Measurements from ENCODE around the gene KLHL42.
"Not testable (repeated sequence)": the region's sequence is repeated elsewhere in the genome, so short reads cannot be mapped to it uniquely, and the experiment has no call there.

The KLHL42 gene

GRCh38 chr12:27779920-27780611 is at the start of gene KLHL42, which contains the start of gene MANSC4:
TSS of gene KLHL42 (plus strand) at chr12:27780233. CDS start at chr12:27780331, 98 bp downstream.
TSS of gene MANSC4 (minus strand) at chr12:27780236. CDS start at chr12:27771276, 8,960 bp downstream.
- peak; percentile 57 for DNase-seq (ENCODE audit: low spot score)

- DNase-seq (ENCODE audit: low spot score): no peak
Measured at GRCh38 chr12:27732281-27732680, 47.8 kb upstream of the KLHL42 start.

- DNase-seq (ENCODE audit: low spot score): peak; percentile 37
Measured at GRCh38 chr12:27733052-27733656, 46.9 kb upstream of the KLHL42 start.

- no peak for DNase-seq (ENCODE audit: low spot score)
Measured at GRCh38 chr12:27733791-27734190, 46.2 kb upstream of the KLHL42 start.

GRCh38 chr12:27734321-27734720 is 45.7 kb upstream of the KLHL42 start:
- DNase-seq (ENCODE audit: low spot score): not testable (repeated sequence)

GRCh38 chr12:27743601-27744000 is 36.4 kb upstream of the KLHL42 start:
- DNase-seq (ENCODE audit: low spot score): no peak

GRCh38 chr12:27745734-27746133 is 34.3 kb upstream of the KLHL42 start:
- DNase-seq (ENCODE audit: low spot score): not testable (repeated sequence)

GRCh38 chr12:27747111-27747820 is 32.8 kb upstream of the KLHL42 start:
- no peak for DNase-seq (ENCODE audit: low spot score)

GRCh38 chr12:27751386-27752047 is 28.5 kb upstream of the KLHL42 start:
- DNase-seq (ENCODE audit: low spot score): no peak

GRCh38 chr12:27754795-27755194 is 25.2 kb upstream of the KLHL42 start:
- DNase-seq (ENCODE audit: low spot score): no peak

GRCh38 chr12:27756670-27757195 is 23.3 kb upstream of the KLHL42 start:
- DNase-seq (ENCODE audit: low spot score): no peak

GRCh38 chr12:27762757-27763156 is 17.3 kb upstream of the KLHL42 start:
- DNase-seq (ENCODE audit: low spot score): no peak

- no peak for DNase-seq (ENCODE audit: low spot score)
Measured at GRCh38 chr12:27766587-27766986, 13.4 kb upstream of the KLHL42 start.

GRCh38 chr12:27769142-27769673 is 10.8 kb upstream of the KLHL42 start:
- no peak for DNase-seq (ENCODE audit: low spot score)

- no peak for DNase-seq (ENCODE audit: low spot score)
Measured at GRCh38 chr12:27771481-27772327, 8.3 kb upstream of the KLHL42 start.

GRCh38 chr12:27772328-27773049 is 7.5 kb upstream of the KLHL42 start:
- DNase-seq (ENCODE audit: low spot score): no peak

- DNase-seq (ENCODE audit: low spot score): no peak
Measured at GRCh38 chr12:27777141-27777540, 2.9 kb upstream of the KLHL42 start.

GRCh38 chr12:27778206-27778605 is 1.8 kb upstream of the KLHL42 start:
- DNase-seq (ENCODE audit: low spot score): no peak

- peak; percentile 7 for DNase-seq (ENCODE audit: low spot score)
Measured at GRCh38 chr12:27779416-27779919, 565 bp upstream of the KLHL42 start.
